Panc1 (cell line): Measurements from ENCODE around the gene FIG4. TPM values are rescaled to one million over a fixed set of nuclear protein-coding genes. Genes with fewer than 3 reads are reported as not detected.

Source experiments
- ATAC-seq: fragments of 200-7000 bp; cut with Tn5 transposase; 2 replicates; pipeline ENCODE4 v1.9.1; 2020; ENCODE audit warnings: mild to moderate bottlenecking, moderate library complexity
- BruUV-seq: library from RNA; stranded (reverse); fragments of 400-500 nt; replicated peaks from 2 replicates; lab custom pipeline; 2021; lab: Mats Ljungman, UMichigan
- CTCF ChIA-PET: fragments of 300-600 bp; sonication (Branson Sonifier 250); formaldehyde crosslinking; loops from one replicate; lab custom pipeline; 2022; ENCODE audit warnings: antibody characterized with exemption; lab: Charles Lee
- POLR2A ChIA-PET: fragments of 300-600 bp; sonication (Branson Sonifier 250); formaldehyde crosslinking; loops from one replicate; lab custom pipeline; 2022; ENCODE audit warnings: antibody characterized with exemption; lab: Charles Lee
- DNase-seq: peaks from one replicate; pipeline ENCODE4 v3.0.0-alpha.2; 2010; ENCODE audit warnings: low read depth, low spot score
- H3K27ac ChIP-seq: 2 replicates; pipeline ENCODE4 v1.5.1; 2011; ENCODE audit warnings: mild to moderate bottlenecking, low read length, inconsistent platforms
- H3K27me3 ChIP-seq: fragments of 200-500 bp; sonication (Bioruptor generic); 2 replicates; pipeline ENCODE4 v1.6.0; 2014; ENCODE audit warnings: low read length, inconsistent platforms; ENCODE audit not compliant: control insufficient read depth, insufficient read depth
- H3K36me3 ChIP-seq: fragments of 200-500 bp; sonication (Bioruptor generic); 2 replicates; pipeline ENCODE4 v1.5.1; 2014; ENCODE audit warnings: inconsistent platforms, mild to moderate bottlenecking, low read length, moderate library complexity; ENCODE audit not compliant: control insufficient read depth, insufficient read depth
- H3K4me1 ChIP-seq: 2 replicates; pipeline ENCODE4 v1.5.1; 2011; ENCODE audit warnings: inconsistent platforms, mild to moderate bottlenecking, low read length, moderate library complexity; ENCODE audit not compliant: control insufficient read depth, insufficient read depth
- H3K4me3 ChIP-seq, 2 experiments: 2 replicates each; pipeline ENCODE4 v1.5.1; 2011 to 2012; ENCODE audit warnings: low read depth in 2 of 2, low read length in 2 of 2, mild to moderate bottlenecking in 2 of 2, inconsistent platforms in 1 of 2, moderate library complexity in 1 of 2
- H3K9me3 ChIP-seq: fragments of 200-500 bp; sonication (Bioruptor generic); 2 replicates; pipeline ENCODE4 v1.5.1; 2014; ENCODE audit warnings: low read depth, mild to moderate bottlenecking, inconsistent platforms, low read length, moderate library complexity; ENCODE audit not compliant: control insufficient read depth, insufficient read depth
- CTCF ChIP-seq: fragments of 450-650 bp; IDR thresholded peaks from 2 replicates; pipeline ENCODE4 v1.5.1; 2017; ENCODE audit warnings: mild to moderate bottlenecking
- POLR2AphosphoS5 ChIP-seq: IDR thresholded peaks from 2 replicates; pipeline ENCODE4 v1.6.1; 2012; ENCODE audit warnings: mild to moderate bottlenecking, low read depth, low read length, moderate library complexity
- REST ChIP-seq, 2 experiments: IDR thresholded peaks; 2 replicates each; pipeline ENCODE4 v1.6.1; 2011 to 2012; ENCODE audit warnings: low read depth in 2 of 2, control low read depth in 1 of 2, low read length in 1 of 2, mild to moderate bottlenecking in 1 of 2, moderate library complexity in 1 of 2; ENCODE audit not compliant: insufficient read depth in 1 of 2
- SIN3A ChIP-seq: IDR thresholded peaks from 2 replicates; pipeline ENCODE4 v1.6.1; 2012; ENCODE audit warnings: low read depth, mild to moderate bottlenecking, low read length, moderate library complexity, borderline replicate concordance; ENCODE audit not compliant: insufficient read depth
- TCF7L2 ChIP-seq: IDR thresholded peaks from 2 replicates; pipeline ENCODE4 v1.6.1; 2011; ENCODE audit warnings: mild to moderate bottlenecking, low read depth, low read length, inconsistent platforms
- in situ Hi-C: cut with HindIII; loops from 2 replicates; pipeline ENCODE4 v1.10.0; 2016; ENCODE audit warnings: low sequenced_read_pairs, low pct_unique_long_range_greater_than_20kb
- intact Hi-C: fragments of 100-400 bp; cut with micrococcal nuclease; formaldehyde crosslinking; loops from one replicate; pipeline ENCODE4 v1.10.0; 2022; ENCODE audit not compliant: unreplicated experiment
- total RNA-seq: library from RNA; stranded (reverse); gene quantifications from one replicate; pipeline ENCODE4 v1.2.1, GENCODE V29; 2021; ENCODE audit not compliant: unreplicated experiment

The FIG4 gene
- total RNA-seq, 1 experiment from 2014 or later = 19.0 TPM

- Histone ChIP-seq H3K9me3 (no peaks in the 10 kb centered on the region), H3K27me3 (no peaks in the 10 kb centered on the region), H3K4me3 (no peak overlapping the region), H3K27ac (no peak overlapping the region), H3K4me1 (no peaks in the 10 kb centered on the region), H3K36me3 (no peaks in the 10 kb centered on the region)
- BruUV-seq = no TSS peak
- TF ChIP-seq SIN3A = no peak
- TF ChIP-seq CTCF = no peak
- no peak for TF ChIP-seq TCF7L2
- no peak for TF ChIP-seq POLR2AphosphoS5
- no peak for TF ChIP-seq REST (IDR thresholded peaks at IDR 0.05; ENCODE audit: insufficient read depth in 1 of 2, low read depth in 2 of 2, low read length in 1 of 2)
- ATAC-seq (no peak), DNase-seq (no peak)
- intact Hi-C loops = no loop called here
- CTCF ChIA-PET = no interaction called here
- POLR2A ChIA-PET = no interaction called here
- in situ Hi-C loops = no loop called here
Measured at GRCh38 chr6:109738255-109738654, 47.2 kb downstream of the FIG4 start.

- intact Hi-C loops (no loop called here), in situ Hi-C loops (no loop called here)
- ChIA-PET CTCF (no interaction called here), POLR2A (no interaction called here)
- no peak for TF ChIP-seq POLR2AphosphoS5
- no peak for TF ChIP-seq REST (IDR thresholded peaks at IDR 0.05; ENCODE audit: insufficient read depth in 1 of 2, low read depth in 2 of 2, low read length in 1 of 2)
- no peak for TF ChIP-seq CTCF
- no peak for TF ChIP-seq TCF7L2
- no peaks in the 10 kb centered on the region for H3K27me3 ChIP-seq
- ATAC-seq = no peak
- H3K27ac ChIP-seq = no peak overlapping the region
- H3K36me3 ChIP-seq = no peaks in the 10 kb centered on the region
- no peak for DNase-seq
- no TSS peak for BruUV-seq
- no peaks in the 10 kb centered on the region for H3K9me3 ChIP-seq
- no peak overlapping the region for H3K4me3 ChIP-seq
- H3K4me1 ChIP-seq = no peaks in the 10 kb centered on the region
Measured at GRCh38 chr6:109738667-109739066, 47.6 kb downstream of the FIG4 start.
